ENCODE measurements around the gene SLC9A8. TPM values are rescaled to one million over a fixed set of nuclear protein-coding genes. Genes with fewer than 3 reads are reported as not detected.

SLC9A8 gene
- total RNA-seq, 1 donor: 6.9 TPM

DNA sequence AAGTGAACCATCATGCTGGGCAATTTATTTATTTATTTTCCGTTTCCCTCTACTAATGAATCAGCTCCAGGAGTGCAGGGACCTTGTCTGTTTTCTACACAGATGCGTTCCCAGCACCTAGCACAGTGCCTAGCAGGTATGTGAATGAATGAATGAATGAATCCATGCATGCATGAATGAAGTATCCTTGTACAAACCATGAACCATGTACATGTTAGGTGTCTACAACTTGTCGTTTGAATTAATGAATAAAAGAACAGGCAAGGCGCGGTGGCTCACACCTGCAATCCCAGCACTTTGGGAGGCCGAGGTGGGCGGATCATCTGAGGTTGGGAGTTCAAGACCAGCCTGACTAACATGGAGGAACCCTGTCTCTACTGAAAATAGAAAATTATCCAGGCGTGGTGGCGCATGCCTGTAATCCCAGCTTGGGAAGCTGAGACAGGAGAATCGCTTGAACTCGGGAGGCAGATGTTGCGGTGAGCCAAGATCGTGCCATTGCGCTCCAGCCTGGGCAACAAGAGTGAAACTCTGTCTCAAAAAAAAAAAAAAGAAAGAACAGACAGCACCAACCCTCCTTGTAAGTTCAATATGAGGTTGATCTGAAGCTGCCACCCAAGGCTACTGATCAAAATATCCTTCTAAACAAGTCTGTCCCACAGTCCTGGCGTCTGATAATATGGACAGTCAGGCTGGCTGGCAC is 27.3 kb upstream of the SLC9A8 start:
- Histone ChIP-seq H2AFZ (ENCODE audit: low read length) (no peak overlapping the region), H3K4me2 (ENCODE audit: insufficient read depth, low read length) (no peak overlapping the region), H3K27me3 (ENCODE audit: insufficient read depth, low read length) (no peaks in the 10 kb centered on the region), H3K36me3 (ENCODE audit: insufficient read depth, low read length) (no peaks in the 10 kb centered on the region), H3K27ac (ENCODE audit: low read depth, low read length) (no peak overlapping the region), H4K20me1 (ENCODE audit: insufficient read depth, low read length) (no peaks in the 10 kb centered on the region), H3K4me3 (ENCODE audit: insufficient read depth, low read length) (no peak overlapping the region), H3K79me2 (ENCODE audit: insufficient read depth, low read length) (no peaks in the 10 kb centered on the region), H3K9me3 (ENCODE audit: low read depth, low read length) (no peaks in the 10 kb centered on the region), H3K4me1 (ENCODE audit: insufficient read depth, low read length) (peaks cover 3% of the 10 kb centered on the region)
- no peak for DNase-seq (ENCODE audit: insufficient read length, low spot score, missing footprints)
- TF ChIP-seq, protein P1, sequence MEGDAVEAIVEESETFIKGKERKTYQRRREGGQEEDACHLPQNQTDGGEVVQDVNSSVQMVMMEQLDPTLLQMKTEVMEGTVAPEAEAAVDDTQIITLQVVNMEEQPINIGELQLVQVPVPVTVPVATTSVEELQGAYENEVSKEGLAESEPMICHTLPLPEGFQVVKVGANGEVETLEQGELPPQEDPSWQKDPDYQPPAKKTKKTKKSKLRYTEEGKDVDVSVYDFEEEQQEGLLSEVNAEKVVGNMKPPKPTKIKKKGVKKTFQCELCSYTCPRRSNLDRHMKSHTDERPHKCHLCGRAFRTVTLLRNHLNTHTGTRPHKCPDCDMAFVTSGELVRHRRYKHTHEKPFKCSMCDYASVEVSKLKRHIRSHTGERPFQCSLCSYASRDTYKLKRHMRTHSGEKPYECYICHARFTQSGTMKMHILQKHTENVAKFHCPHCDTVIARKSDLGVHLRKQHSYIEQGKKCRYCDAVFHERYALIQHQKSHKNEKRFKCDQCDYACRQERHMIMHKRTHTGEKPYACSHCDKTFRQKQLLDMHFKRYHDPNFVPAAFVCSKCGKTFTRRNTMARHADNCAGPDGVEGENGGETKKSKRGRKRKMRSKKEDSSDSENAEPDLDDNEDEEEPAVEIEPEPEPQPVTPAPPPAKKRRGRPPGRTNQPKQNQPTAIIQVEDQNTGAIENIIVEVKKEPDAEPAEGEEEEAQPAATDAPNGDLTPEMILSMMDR (IDR thresholded peaks at IDR 0.05; ENCODE audit: extremely low read depth, low read depth, low read length): no peak

DNA sequence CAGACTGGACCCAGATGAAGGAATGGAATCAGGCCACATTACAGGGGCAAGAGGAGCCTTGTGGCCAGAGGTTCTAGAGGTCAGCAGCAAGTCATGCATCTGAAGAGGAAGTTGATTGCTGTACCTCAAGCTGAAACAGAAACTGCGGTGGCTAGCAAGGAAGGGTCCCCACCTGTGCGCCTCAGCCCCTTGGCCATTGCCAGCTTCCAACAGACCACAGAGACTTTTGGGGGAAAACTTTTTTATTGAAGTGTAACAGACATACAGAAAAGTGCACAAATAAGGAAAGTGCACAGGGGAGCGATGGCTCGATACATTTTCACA is 26.8 kb upstream of the SLC9A8 start:
- Histone ChIP-seq H3K4me2 (ENCODE audit: insufficient read depth, low read length) (no peak overlapping the region), H3K4me3 (ENCODE audit: insufficient read depth, low read length) (no peak overlapping the region), H2AFZ (ENCODE audit: low read length) (no peak overlapping the region), H3K4me1 (ENCODE audit: insufficient read depth, low read length) (peaks cover 3% of the 10 kb centered on the region), H3K79me2 (ENCODE audit: insufficient read depth, low read length) (no peaks in the 10 kb centered on the region), H3K27me3 (ENCODE audit: insufficient read depth, low read length) (no peaks in the 10 kb centered on the region), H3K9me3 (ENCODE audit: low read depth, low read length) (no peaks in the 10 kb centered on the region), H3K36me3 (ENCODE audit: insufficient read depth, low read length) (no peaks in the 10 kb centered on the region), H3K27ac (ENCODE audit: low read depth, low read length) (no peak overlapping the region), H4K20me1 (ENCODE audit: insufficient read depth, low read length) (no peaks in the 10 kb centered on the region)
- DNase-seq (ENCODE audit: insufficient read length, low spot score, missing footprints): no peak
- TF ChIP-seq, protein P1 (IDR thresholded peaks at IDR 0.05; ENCODE audit: extremely low read depth, low read depth, low read length): no peak

DNA sequence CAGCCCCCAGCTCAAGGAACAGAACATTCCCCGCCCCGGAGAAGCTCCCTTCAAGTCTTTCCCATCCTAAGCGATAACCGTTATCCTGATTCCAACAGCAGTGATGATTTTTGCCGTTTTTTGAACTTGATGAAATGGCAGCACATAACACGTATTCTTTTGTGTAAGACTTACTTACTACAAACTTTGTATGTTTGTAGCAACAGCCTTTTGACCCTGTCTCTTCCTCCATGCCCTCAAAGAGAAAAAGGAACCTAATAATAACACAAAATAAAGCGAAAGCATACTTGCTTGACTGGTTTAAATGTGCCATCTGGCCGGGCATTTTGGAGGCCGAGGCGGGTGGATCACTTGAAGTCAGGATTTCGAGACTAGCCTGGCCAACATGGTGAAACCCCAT is 26.4 kb upstream of the SLC9A8 start:
- TF ChIP-seq, protein P1 (IDR thresholded peaks at IDR 0.05; ENCODE audit: extremely low read depth, low read depth, low read length): no peak
- DNase-seq (ENCODE audit: insufficient read length, low spot score, missing footprints): no peak
- Histone ChIP-seq H3K36me3 (ENCODE audit: insufficient read depth, low read length) (no peaks in the 10 kb centered on the region), H3K4me2 (ENCODE audit: insufficient read depth, low read length) (no peak overlapping the region), H2AFZ (ENCODE audit: low read length) (no peak overlapping the region), H3K27me3 (ENCODE audit: insufficient read depth, low read length) (no peaks in the 10 kb centered on the region), H3K79me2 (ENCODE audit: insufficient read depth, low read length) (no peaks in the 10 kb centered on the region), H4K20me1 (ENCODE audit: insufficient read depth, low read length) (no peaks in the 10 kb centered on the region), H3K4me3 (ENCODE audit: insufficient read depth, low read length) (no peak overlapping the region), H3K9me3 (ENCODE audit: low read depth, low read length) (no peaks in the 10 kb centered on the region), H3K27ac (ENCODE audit: low read depth, low read length) (no peak overlapping the region), H3K4me1 (ENCODE audit: insufficient read depth, low read length) (peaks cover 3% of the 10 kb centered on the region)

DNA sequence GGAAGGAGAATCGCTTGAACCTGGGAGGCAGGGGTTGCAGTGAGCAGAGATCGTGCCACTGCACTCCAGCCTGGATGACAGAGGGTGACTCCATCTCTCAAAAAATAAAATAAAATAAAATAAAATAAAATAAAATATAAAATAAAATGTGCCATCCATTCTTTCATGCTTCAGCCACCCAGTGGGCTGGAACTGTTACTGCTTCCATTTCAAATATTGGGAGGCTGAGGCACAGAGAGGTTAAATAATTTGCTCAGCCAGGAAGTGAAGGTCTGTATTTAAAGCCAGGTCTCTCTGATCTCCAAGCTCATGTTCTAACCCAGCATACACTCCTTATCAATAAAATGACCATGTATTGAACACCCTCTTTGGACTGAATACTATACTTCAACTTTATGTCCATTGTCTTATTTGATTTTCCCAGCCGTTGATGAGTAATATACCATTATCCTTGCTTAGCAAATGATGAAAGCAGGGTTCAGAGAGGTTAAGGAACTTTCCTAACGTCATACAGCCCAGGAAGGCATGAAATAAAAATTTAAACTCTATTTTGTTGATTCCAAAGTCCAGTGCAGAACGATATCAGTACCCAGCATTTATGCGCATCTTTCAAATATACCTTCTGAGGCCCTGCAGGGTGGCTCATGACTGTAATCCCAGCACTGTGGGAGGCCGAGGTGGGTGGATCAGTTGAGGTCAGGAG is 25.8 kb upstream of the SLC9A8 start:
- no peak for DNase-seq (ENCODE audit: insufficient read length, low spot score, missing footprints)
- TF ChIP-seq, protein P1 (IDR thresholded peaks at IDR 0.05; ENCODE audit: extremely low read depth, low read depth, low read length): peak; percentile 47
- H3K9me3 ChIP-seq (ENCODE audit: low read depth, low read length): no peaks in the 10 kb centered on the region
- H3K27me3 ChIP-seq (ENCODE audit: insufficient read depth, low read length): no peaks in the 10 kb centered on the region
- H3K4me3 ChIP-seq (ENCODE audit: insufficient read depth, low read length): no peak overlapping the region
- no peak overlapping the region for H3K27ac ChIP-seq (ENCODE audit: low read depth, low read length)
- H3K4me1 ChIP-seq (ENCODE audit: insufficient read depth, low read length): peaks cover 3% of the 10 kb centered on the region
- no peaks in the 10 kb centered on the region for H4K20me1 ChIP-seq (ENCODE audit: insufficient read depth, low read length)
- no peak overlapping the region for H3K4me2 ChIP-seq (ENCODE audit: insufficient read depth, low read length)
- H3K36me3 ChIP-seq (ENCODE audit: insufficient read depth, low read length): no peaks in the 10 kb centered on the region
- H3K79me2 ChIP-seq (ENCODE audit: insufficient read depth, low read length): no peaks in the 10 kb centered on the region
- H2AFZ ChIP-seq (ENCODE audit: low read length): no peak overlapping the region

Measured in osteoblast (primary cell).